ENCODE results near the gene HIGD2A. TPM values are rescaled to one million over a fixed set of nuclear protein-coding genes. Genes with fewer than 3 reads are reported as not detected.
A peak's percentile ranks its signal among the peaks of the same experiment; 100 is the strongest.

Gene HIGD2A
- total and polyA plus RNA-seq, 3 experiments from 2014 or later: 98.3 to 221 (median 101) TPM

DNA sequence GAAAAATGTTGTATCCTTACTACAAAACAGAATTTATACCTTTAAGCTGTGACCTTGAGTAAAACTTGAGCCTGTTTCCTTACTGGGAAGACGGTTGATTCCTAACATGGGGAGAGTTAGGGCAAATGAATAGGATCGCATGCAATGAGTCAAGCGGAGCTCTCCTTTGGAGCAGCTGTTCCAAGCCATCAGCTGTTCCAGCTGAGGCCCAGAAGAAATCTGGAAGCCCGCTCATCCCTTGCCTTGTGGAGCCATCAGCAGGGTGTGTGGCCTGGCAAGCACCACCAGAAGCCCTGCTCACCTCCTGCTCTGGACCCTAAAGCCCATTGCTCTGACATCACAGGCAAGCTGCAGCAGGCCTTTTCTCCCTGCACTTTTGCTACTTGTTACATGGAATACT lies 35.0 kb upstream of the HIGD2A start:
- Histone ChIP-seq H3K4me1 (ENCODE audit: insufficient read depth, low read length) (no peaks in the 10 kb centered on the region), H3K4me3 (ENCODE audit: low read length) (no peak overlapping the region), H3K27ac (ENCODE audit: low read depth, low read length) (no peak overlapping the region), H3K9me3 (ENCODE audit: low read length) (no peaks in the 10 kb centered on the region), H3K27me3 (ENCODE audit: insufficient read depth, low read length, poor library complexity, severe bottlenecking) (no peaks in the 10 kb centered on the region), H3K36me3 (ENCODE audit: insufficient read depth, low read length) (peaks cover 87% of the 10 kb centered on the region)
- no peak for DNase-seq
- no peaks in the 10 kb centered on the region for H3K27me3 Mint-ChIP-seq
- POLR2A ChIA-PET: no interaction called here
- peaks cover 27 to 55% (median 41%) of the 10 kb centered on the region in 3 donors for H3K4me1 Mint-ChIP-seq
- H3K4me3 Mint-ChIP-seq: peak overlapping the region in 1 of 7 donors; percentile 13
- CTCF ChIA-PET: interaction anchor here (1.1 kb wide), 1 partner anchor 8 kb away, joined by 3 read pairs; no protein-coding TSS in a partner anchor
- H3K9me3 Mint-ChIP-seq: no peaks in the 10 kb centered on the region
- peaks cover 7 to 97% (median 20%) of the 10 kb centered on the region in 3 donors for H3K36me3 Mint-ChIP-seq
- peak overlapping the region in 3 of 8 donors; percentile 4 to 41 (median 23) for H3K27ac Mint-ChIP-seq

DNA sequence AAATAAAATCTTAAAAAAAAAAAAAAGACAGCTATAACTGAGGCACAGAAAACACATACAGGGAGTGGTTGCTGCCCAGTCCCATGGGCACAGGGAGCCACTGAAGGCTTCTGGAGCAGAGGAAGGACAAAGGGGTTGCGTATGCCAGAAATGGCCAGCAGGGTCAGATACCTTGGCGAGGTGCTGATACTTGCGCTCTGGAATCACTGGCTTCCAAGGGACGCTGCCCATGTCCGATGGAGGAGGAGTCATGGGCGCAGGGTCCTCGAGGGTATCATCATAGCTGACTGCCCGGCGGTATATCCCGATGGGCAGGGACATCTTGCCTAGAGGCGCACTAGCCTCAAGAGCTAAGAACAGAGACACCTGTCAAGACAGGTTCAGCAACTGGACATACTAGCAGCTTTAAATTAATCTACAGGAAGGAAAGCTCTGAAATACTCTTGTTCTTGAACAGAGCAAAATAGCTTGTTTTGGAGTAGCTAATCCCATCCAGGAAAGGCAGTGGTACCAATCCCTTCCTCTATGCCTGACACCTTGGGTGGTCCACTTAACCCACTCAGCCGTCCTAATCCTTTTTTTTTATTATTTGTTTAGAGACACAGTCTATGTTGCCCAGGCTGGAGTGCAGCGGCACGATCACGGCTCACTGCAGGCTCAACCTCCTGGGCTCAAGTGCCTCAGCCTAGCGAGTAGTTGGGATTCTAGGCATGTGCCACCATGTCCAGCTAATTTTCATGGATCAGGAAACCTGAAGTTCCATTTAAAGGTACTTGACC lies 33.0 kb upstream of the HIGD2A start:
- ChIA-PET POLR2A (no interaction called here), CTCF (interaction anchor here (1.0 to 1.2 kb wide), 3 partner anchors 33 to 822 kb away, joined by 3 read pairs; partner anchors contain the start of genes HIGD2A and NOP16)
- no peak for DNase-seq
- H3K27me3 ChIP-seq (ENCODE audit: insufficient read depth, low read length, poor library complexity, severe bottlenecking): no peaks in the 10 kb centered on the region
- peaks cover 10% of the 10 kb centered on the region for H3K4me1 ChIP-seq (ENCODE audit: insufficient read depth, low read length)
- peaks cover 67% of the 10 kb centered on the region for H3K36me3 ChIP-seq (ENCODE audit: insufficient read depth, low read length)
- Mint-ChIP-seq H3K36me3 (peaks cover 0 to 85% (median 7%) of the 10 kb centered on the region in 3 donors), H3K4me3 (no peak overlapping the region), H3K27me3 (no peaks in the 10 kb centered on the region), H3K4me1 (peaks cover 32 to 65% (median 43%) of the 10 kb centered on the region in 3 donors), H3K9me3 (no peaks in the 10 kb centered on the region), H3K27ac (peak overlapping the region in 1 of 8 donors; percentile 61)
- no peaks in the 10 kb centered on the region for H3K9me3 ChIP-seq (ENCODE audit: low read length)
- no peak overlapping the region for H3K27ac ChIP-seq (ENCODE audit: low read depth, low read length)
- H3K4me3 ChIP-seq (ENCODE audit: low read length): no peak overlapping the region

DNA sequence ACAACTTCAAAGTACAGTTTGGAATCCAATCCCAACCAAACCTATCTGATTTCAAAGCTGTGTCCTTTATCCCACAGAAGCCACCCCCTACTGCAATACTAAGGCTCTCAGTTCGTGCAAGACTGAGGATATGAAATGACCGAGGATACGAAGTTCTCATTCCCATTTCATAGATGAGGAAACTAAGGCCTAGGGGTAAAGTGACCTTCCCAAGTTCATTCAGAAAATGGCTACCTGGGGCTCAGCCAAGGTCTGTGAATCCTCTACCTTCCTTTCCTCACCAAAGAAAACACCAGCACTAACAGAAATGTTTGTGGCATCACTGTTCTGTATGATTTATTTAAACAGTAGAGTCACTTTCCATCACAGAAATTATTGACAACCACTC lies 32.4 kb upstream of the HIGD2A start:
- POLR2A ChIA-PET: no interaction called here
- no peaks in the 10 kb centered on the region for H3K27me3 ChIP-seq (ENCODE audit: insufficient read depth, low read length, poor library complexity, severe bottlenecking)
- no peaks in the 10 kb centered on the region for H3K27me3 Mint-ChIP-seq
- no peak for DNase-seq
- H3K27ac Mint-ChIP-seq: peak overlapping the region in 1 of 8 donors; percentile 61
- H3K27ac ChIP-seq (ENCODE audit: low read depth, low read length): no peak overlapping the region
- H3K9me3 ChIP-seq (ENCODE audit: low read length): no peaks in the 10 kb centered on the region
- CTCF ChIA-PET: no interaction called here
- peaks cover 10% of the 10 kb centered on the region for H3K4me1 ChIP-seq (ENCODE audit: insufficient read depth, low read length)
- H3K9me3 Mint-ChIP-seq: no peaks in the 10 kb centered on the region
- H3K36me3 ChIP-seq (ENCODE audit: insufficient read depth, low read length): peaks cover 63% of the 10 kb centered on the region
- H3K4me1 Mint-ChIP-seq: peaks cover 32 to 71% (median 47%) of the 10 kb centered on the region in 3 donors
- H3K4me3 ChIP-seq (ENCODE audit: low read length): no peak overlapping the region
- peak overlapping the region in 1 of 7 donors; percentile 23 for H3K4me3 Mint-ChIP-seq
- H3K36me3 Mint-ChIP-seq: peaks cover 0 to 85% (median 7%) of the 10 kb centered on the region in 3 donors

DNA sequence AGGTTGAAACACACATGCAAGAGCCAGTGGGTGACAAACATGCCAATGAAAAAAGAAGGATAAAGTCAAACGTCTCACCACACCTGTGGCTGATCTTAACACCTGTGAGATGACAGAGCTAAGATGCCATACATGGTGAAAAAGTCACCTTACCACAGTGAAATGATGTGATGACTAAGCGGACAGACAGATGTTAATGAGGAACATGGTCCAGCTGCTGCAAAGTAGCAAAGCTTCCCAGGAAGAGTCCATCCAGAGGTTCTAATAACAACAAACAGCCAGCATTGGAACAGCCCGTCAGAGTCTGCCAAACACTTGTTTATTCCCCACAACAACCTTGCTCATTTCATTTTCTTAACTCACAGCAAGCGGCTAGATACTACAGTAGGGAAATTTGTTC lies 28.9 kb upstream of the HIGD2A start:
- peaks cover 21% of the 10 kb centered on the region for H3K4me1 ChIP-seq (ENCODE audit: insufficient read depth, low read length)
- no peaks in the 10 kb centered on the region for H3K27me3 ChIP-seq (ENCODE audit: insufficient read depth, low read length, poor library complexity, severe bottlenecking)
- peak overlapping the region in 7 of 8 donors; percentile 10 to 81 (median 71) for H3K27ac Mint-ChIP-seq
- H3K27ac ChIP-seq (ENCODE audit: low read depth, low read length): no peak overlapping the region
- DNase-seq: no peak
- peaks cover 30% of the 10 kb centered on the region for H3K36me3 ChIP-seq (ENCODE audit: insufficient read depth, low read length)
- H3K4me3 ChIP-seq (ENCODE audit: low read length): no peak overlapping the region
- peaks cover 30 to 67% (median 43%) of the 10 kb centered on the region in 3 donors for H3K4me1 Mint-ChIP-seq
- no peaks in the 10 kb centered on the region for H3K27me3 Mint-ChIP-seq
- H3K36me3 Mint-ChIP-seq: peaks cover 0 to 53% (median 6%) of the 10 kb centered on the region in 3 donors
- H3K4me3 Mint-ChIP-seq: peak overlapping the region; percentile 59 to 85 (median 77)
- H3K9me3 Mint-ChIP-seq: no peaks in the 10 kb centered on the region
- ChIA-PET CTCF (interaction anchor here (0.8 kb wide), 1 partner anchor 29 kb away, joined by 3 read pairs; the partner anchor contains the start of genes HIGD2A and NOP16), POLR2A (no interaction called here)
- H3K9me3 ChIP-seq (ENCODE audit: low read length): no peaks in the 10 kb centered on the region

DNA sequence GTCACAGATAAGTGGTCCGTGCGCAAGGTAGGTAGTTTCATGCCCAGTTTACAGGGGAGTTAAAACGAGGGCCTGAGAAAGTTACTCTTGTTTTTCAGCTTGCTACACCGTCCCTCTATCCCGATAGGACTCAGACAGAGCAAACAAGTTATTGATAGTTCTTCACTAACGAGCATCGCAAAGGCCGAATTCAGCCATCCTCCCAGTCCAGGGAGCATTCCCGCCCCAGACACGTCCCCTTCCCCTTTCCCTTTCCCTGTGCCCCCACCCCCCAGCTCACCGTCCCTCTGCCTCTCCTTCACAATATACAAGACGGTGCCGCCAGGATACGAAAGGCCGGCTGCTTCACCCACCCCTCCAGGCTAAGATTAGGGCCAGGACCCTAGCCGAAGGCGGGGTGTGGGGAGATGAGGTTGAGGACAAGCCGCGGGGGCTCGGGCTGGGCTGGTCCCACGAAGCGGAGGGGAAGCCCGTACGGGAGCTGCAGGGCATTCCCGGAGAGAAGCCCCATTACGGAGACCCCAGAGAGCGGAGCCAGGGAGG lies 27.6 kb upstream of the HIGD2A start:
- Histone ChIP-seq H3K27ac (ENCODE audit: low read depth, low read length) (peak overlapping the region; percentile 80), H3K27me3 (ENCODE audit: insufficient read depth, low read length, poor library complexity, severe bottlenecking) (no peaks in the 10 kb centered on the region), H3K4me1 (ENCODE audit: insufficient read depth, low read length) (peaks cover 25% of the 10 kb centered on the region), H3K9me3 (ENCODE audit: low read length) (no peaks in the 10 kb centered on the region), H3K4me3 (ENCODE audit: low read length) (peak overlapping the region; percentile 82), H3K36me3 (ENCODE audit: insufficient read depth, low read length) (peaks cover 20% of the 10 kb centered on the region)
- peaks cover 29 to 61% (median 38%) of the 10 kb centered on the region in 3 donors for H3K4me1 Mint-ChIP-seq
- H3K27me3 Mint-ChIP-seq: no peaks in the 10 kb centered on the region
- CTCF ChIA-PET: interaction anchor here (0.8 to 1.8 kb wide), 10 partner anchors 18 to 286 kb away, joined by 3 to 7 read pairs (median 4); partner anchors contain the start of genes FAF2 and RNF44
- POLR2A ChIA-PET: interaction anchor here (0.5 to 2.9 kb wide), 6 partner anchors 27 to 822 kb away, joined by 3 to 40 read pairs (median 4); partner anchors contain the start of genes HIGD2A, NOP16 and RNF44
- no peaks in the 10 kb centered on the region for H3K9me3 Mint-ChIP-seq
- H3K27ac Mint-ChIP-seq: peak overlapping the region; percentile 92 to 98 (median 97)
- H3K36me3 Mint-ChIP-seq: peaks cover 0 to 41% (median 2%) of the 10 kb centered on the region in 3 donors
- DNase-seq: no peak
- peak overlapping the region; percentile 96 to 100 (median 99) for H3K4me3 Mint-ChIP-seq

DNA sequence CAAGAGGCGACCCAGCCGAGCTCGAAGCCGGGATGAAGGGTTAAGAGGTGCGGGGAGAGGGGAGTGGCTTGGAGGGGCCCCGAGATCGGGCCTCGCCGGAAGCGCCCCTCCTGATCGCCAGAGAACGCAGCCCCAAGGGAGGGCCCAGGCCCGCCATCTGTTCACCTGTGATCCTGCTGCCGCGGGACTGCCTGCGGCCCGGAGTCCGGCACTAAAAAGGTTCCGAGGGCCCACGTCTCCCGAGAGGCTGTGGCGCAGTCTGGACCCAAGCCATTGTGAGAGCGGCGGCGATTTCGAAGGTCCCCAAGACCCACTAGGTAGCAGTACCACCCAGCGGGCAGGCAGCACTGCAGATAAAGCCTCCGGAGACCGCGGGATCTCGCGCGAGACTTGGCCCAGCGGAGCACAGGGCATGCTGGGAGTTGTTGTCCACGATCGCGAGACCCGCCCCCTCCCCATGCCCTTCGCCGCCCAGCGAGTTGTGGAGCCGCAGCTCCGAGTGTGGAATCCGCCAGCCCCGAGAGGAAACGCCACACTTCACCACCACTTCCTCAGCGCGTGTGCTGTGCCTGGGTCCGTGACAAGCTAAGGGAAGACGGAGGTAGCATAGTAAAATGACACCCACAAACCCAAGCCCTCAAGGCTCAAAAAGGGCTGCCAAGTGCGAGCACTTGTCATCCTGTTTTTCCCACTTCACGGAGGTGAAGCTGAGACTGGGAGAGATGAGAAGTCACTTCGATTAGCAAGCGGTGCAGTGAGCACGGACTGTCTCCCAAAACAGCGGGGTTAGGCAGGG lies 26.9 kb upstream of the HIGD2A start, which contains the start of gene KIAA1191:
TSS of gene KIAA1191 (minus strand) at position 328 of the 796 bp plus-strand sequence. CDS start 2,256 bp downstream, outside the sequence.
- H3K4me1 ChIP-seq (ENCODE audit: insufficient read depth, low read length): peaks cover 25% of the 10 kb centered on the region

DNA sequence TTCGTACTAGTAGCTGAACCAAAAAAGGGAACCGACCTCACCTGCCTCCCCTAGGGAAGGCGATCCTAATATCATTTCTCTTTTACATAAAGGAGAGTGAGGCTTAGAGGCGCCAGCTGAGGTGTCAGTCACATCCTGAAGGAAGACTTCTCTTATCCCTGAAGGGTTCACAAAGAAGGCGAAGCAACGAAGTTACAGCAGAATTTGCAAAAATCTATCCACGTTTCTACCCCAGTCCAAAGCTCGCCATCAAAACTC lies 26.4 kb upstream of the HIGD2A start:
- peaks cover 33 to 56% (median 42%) of the 10 kb centered on the region in 3 donors for H3K4me1 Mint-ChIP-seq
- Histone ChIP-seq H3K4me1 (ENCODE audit: insufficient read depth, low read length) (peaks cover 25% of the 10 kb centered on the region), H3K4me3 (ENCODE audit: low read length) (peak overlapping the region; percentile 82), H3K36me3 (ENCODE audit: insufficient read depth, low read length) (peaks cover 8% of the 10 kb centered on the region), H3K27ac (ENCODE audit: low read depth, low read length) (peak overlapping the region; percentile 80), H3K27me3 (ENCODE audit: insufficient read depth, low read length, poor library complexity, severe bottlenecking) (no peaks in the 10 kb centered on the region), H3K9me3 (ENCODE audit: low read length) (no peaks in the 10 kb centered on the region)
- no peak for DNase-seq
- H3K4me3 Mint-ChIP-seq: peak overlapping the region; percentile 96 to 100 (median 99)
- no peaks in the 10 kb centered on the region for H3K27me3 Mint-ChIP-seq
- H3K36me3 Mint-ChIP-seq: peaks cover 0 to 32% (median 3%) of the 10 kb centered on the region in 3 donors
- peak overlapping the region; percentile 92 to 98 (median 97) for H3K27ac Mint-ChIP-seq
- ChIA-PET POLR2A (interaction anchor here (1.0 to 2.9 kb wide), 6 partner anchors 26 to 285 kb away, joined by 3 to 40 read pairs (median 5); partner anchors contain the start of genes HIGD2A, NOP16 and RNF44), CTCF (interaction anchor here (0.6 to 1.8 kb wide), 13 partner anchors 9 to 284 kb away, joined by 3 to 7 read pairs (median 4); partner anchors contain the start of genes FAF2, HIGD2A, NOP16 and RNF44)
- no peaks in the 10 kb centered on the region for H3K9me3 Mint-ChIP-seq

More for the DNA sequence above, 26.9 kb upstream of the HIGD2A start, which contains the start of gene KIAA1191:
- H3K9me3 Mint-ChIP-seq: no peaks in the 10 kb centered on the region
- H3K36me3 Mint-ChIP-seq: peaks cover 0 to 36% (median 2%) of the 10 kb centered on the region in 3 donors
- no peaks in the 10 kb centered on the region for H3K27me3 ChIP-seq (ENCODE audit: insufficient read depth, low read length, poor library complexity, severe bottlenecking)
- no peaks in the 10 kb centered on the region for H3K27me3 Mint-ChIP-seq
- H3K36me3 ChIP-seq (ENCODE audit: insufficient read depth, low read length): peaks cover 13% of the 10 kb centered on the region
- no peaks in the 10 kb centered on the region for H3K9me3 ChIP-seq (ENCODE audit: low read length)
- peak within 1 kb of the TSS; percentile 82 for H3K4me3 ChIP-seq (ENCODE audit: low read length)
- H3K27ac ChIP-seq (ENCODE audit: low read depth, low read length): peak within 1 kb of the TSS; percentile 80
- CTCF ChIA-PET: interaction anchor here (0.6 to 1.8 kb wide), 15 partner anchors 8 to 285 kb away, joined by 3 to 7 read pairs (median 3); partner anchors contain the start of genes FAF2, HIGD2A, NOP16 and RNF44
- POLR2A ChIA-PET: interaction anchor here (0.5 to 2.9 kb wide), 8 partner anchors 27 to 823 kb away, joined by 3 to 40 read pairs (median 5); partner anchors contain the start of genes HIGD2A, NOP16 and RNF44
- H3K4me3 Mint-ChIP-seq: peak within 1 kb of the TSS; percentile 96 to 100 (median 99)
- peak within 1 kb of the TSS; percentile 92 to 98 (median 97) for H3K27ac Mint-ChIP-seq
- H3K4me1 Mint-ChIP-seq: peaks cover 32 to 57% (median 40%) of the 10 kb centered on the region in 3 donors
- peak; percentile 91 to 98 (median 94) for DNase-seq
